H1 (cell line): ENCODE results near the gene UBE4B. TPM values are rescaled to one million over a fixed set of nuclear protein-coding genes. Genes with fewer than 3 reads are reported as not detected.

ENCODE experiments used
- CTCF ChIA-PET: fragments of 300-600 bp; sonication (Branson Sonifier 250); formaldehyde crosslinking; loops from one replicate; lab custom pipeline; 2021; ENCODE audit not compliant: partially characterized antibody; lab: Charles Lee
- POLR2A ChIA-PET: fragments of 300-600 bp; sonication (Branson Sonifier 250); formaldehyde crosslinking; loops from one replicate; lab custom pipeline; 2021; ENCODE audit warnings: inconsistent platforms; ENCODE audit not compliant: partially characterized antibody; lab: Charles Lee
- DNase-seq, 2 experiments: peaks; one replicate each; pipeline versions ENCODE4 v3.0.0 to v3.0.0-alpha.2; 2010 to 2022; ENCODE audit warnings: low spot score in 2 of 2, low read depth in 1 of 2, mixed read lengths in 1 of 2
- FAIRE-seq: peaks from 2 replicates; lab custom pipeline; 2011; peaks lifted over from hg19 to GRCh38; lab: Jason Lieb, UNC
- H2AFZ ChIP-seq: 2 replicates; pipeline ENCODE4 v1.8.1; 2012; ENCODE audit warnings: low read length, inconsistent platforms
- H2AK5ac ChIP-seq: 2 replicates; pipeline ENCODE4 v1.6.1; 2013; ENCODE audit warnings: low read depth, low read length
- H2BK120ac ChIP-seq: replicated peaks from 2 replicates; pipeline ENCODE3; 2013; ENCODE audit warnings: low read depth, low read length, inconsistent platforms
- H2BK12ac ChIP-seq: 2 replicates; pipeline ENCODE4 v1.6.1; 2013; ENCODE audit warnings: low read depth, low read length
- H2BK15ac ChIP-seq: 2 replicates; pipeline ENCODE4 v1.6.1; 2013; ENCODE audit warnings: low read length
- H2BK20ac ChIP-seq: 2 replicates; pipeline ENCODE4 v1.6.1; 2013; ENCODE audit warnings: low read length
- H2BK5ac ChIP-seq: 2 replicates; pipeline ENCODE4 v1.6.1; 2013; ENCODE audit warnings: low read depth, low read length
- H3K14ac ChIP-seq: 2 replicates; pipeline ENCODE4 v1.6.1; 2013; ENCODE audit warnings: inconsistent platforms; ENCODE audit not compliant: insufficient read length
- H3K18ac ChIP-seq: 2 replicates; pipeline ENCODE4 v1.6.1; 2013; ENCODE audit warnings: low read length; ENCODE audit errors: extremely low read depth
- H3K23ac ChIP-seq: 2 replicates; pipeline ENCODE4 v1.6.1; 2013; ENCODE audit warnings: inconsistent platforms; ENCODE audit not compliant: insufficient read length
- H3K23me2 ChIP-seq: 2 replicates; pipeline ENCODE4 v1.6.1; 2013; ENCODE audit warnings: low read depth, low read length
- H3K27ac ChIP-seq: 2 replicates; pipeline ENCODE4 v1.6.1; 2011; ENCODE audit warnings: low read depth, low read length, inconsistent platforms
- H3K27me3 ChIP-seq, 4 experiments: replicated peaks in 1 of 4; 1 replicate in 1 of 4; 2 replicates in 3 of 4; pipeline versions ENCODE4 v1.6.1 to v1.8.1; 2011 to 2013; ENCODE audit warnings: low read length in 3 of 4, mild to moderate bottlenecking in 3 of 4, inconsistent platforms in 2 of 4, mixed read lengths in 2 of 4, moderate library complexity in 1 of 4; ENCODE audit not compliant: control insufficient read depth in 3 of 4, insufficient read depth in 3 of 4; ENCODE audit errors: extremely low read depth in 1 of 4
- H3K36me3 ChIP-seq, 4 experiments: 2 replicates each; pipeline versions ENCODE4 v1.6.1 to v1.8.1; 2011 to 2013; ENCODE audit warnings: mild to moderate bottlenecking in 4 of 4, low read length in 3 of 4, moderate library complexity in 2 of 4, control low read depth in 1 of 4, inconsistent platforms in 1 of 4; ENCODE audit not compliant: insufficient read depth in 4 of 4, control insufficient read depth in 2 of 4
- H3K4ac ChIP-seq: replicated peaks from 2 replicates; pipeline ENCODE3; 2013; ENCODE audit warnings: low read length, low read depth, mixed read lengths, inconsistent platforms; ENCODE audit not compliant: insufficient read length
- H3K4me1 ChIP-seq, 4 experiments: replicated peaks in 1 of 4; 1 replicate in 1 of 4; 2 replicates in 3 of 4; pipeline versions ENCODE4 v1.6.1 to v1.8.1; 2011 to 2013; ENCODE audit warnings: low read length in 3 of 4, inconsistent platforms in 2 of 4, mixed read lengths in 1 of 4; ENCODE audit not compliant: insufficient read depth in 4 of 4, control insufficient read depth in 3 of 4
- H3K4me2 ChIP-seq, 2 experiments: 2 replicates each; pipeline versions ENCODE4 v1.6.1 to v1.8.1; 2011 to 2013; ENCODE audit warnings: low read depth in 2 of 2, low read length in 2 of 2, control low read depth in 1 of 2, inconsistent platforms in 1 of 2, mild to moderate bottlenecking in 1 of 2; ENCODE audit not compliant: insufficient read depth in 1 of 2
- H3K4me3 ChIP-seq, 4 experiments: fragments of 200-600, 300-600 bp in 1 of 4; sonication (generic), shearing (Covaris generic), sonication (Bioruptor Twin) in 1 of 4; 2 replicates each; pipeline versions ENCODE4 v1.5.1 to v1.8.1; 2011 to 2016; ENCODE audit warnings: low read length in 4 of 4, low read depth in 3 of 4, control low read depth in 2 of 4, inconsistent platforms in 2 of 4, mild to moderate bottlenecking in 2 of 4, mixed read lengths in 1 of 4, moderate library complexity in 1 of 4; ENCODE audit not compliant: insufficient read depth in 2 of 4; ENCODE audit errors: extremely low read depth in 1 of 4
- H3K56ac ChIP-seq: replicated peaks from 2 replicates; pipeline ENCODE3; 2013; ENCODE audit warnings: low read depth, mild to moderate bottlenecking, mixed read lengths, low read length, inconsistent platforms; ENCODE audit not compliant: insufficient read length
- H3K79me1 ChIP-seq: 2 replicates; pipeline ENCODE4 v1.6.1; 2013; ENCODE audit warnings: low read depth, low read length, control low read depth
- H3K79me2 ChIP-seq, 2 experiments: 2 replicates each; pipeline versions ENCODE4 v1.6.1 to v1.8.1; 2012 to 2013; ENCODE audit warnings: low read length in 2 of 2, mild to moderate bottlenecking in 2 of 2, inconsistent platforms in 1 of 2; ENCODE audit not compliant: insufficient read depth in 2 of 2, control insufficient read depth in 1 of 2
- H3K9ac ChIP-seq, 4 experiments: replicated peaks in 1 of 4; 1 replicate in 1 of 4; 2 replicates in 3 of 4; pipeline versions ENCODE4 v1.6.1 to v1.8.1; 2011 to 2013; ENCODE audit warnings: low read depth in 3 of 4, low read length in 3 of 4, control low read depth in 2 of 4, mild to moderate bottlenecking in 2 of 4, moderate library complexity in 2 of 4, inconsistent platforms in 1 of 4; ENCODE audit errors: extremely low read depth in 1 of 4
- H3K9me3 ChIP-seq, 2 experiments: 2 replicates each; pipeline versions ENCODE4 v1.6.1 to v1.8.1; 2012 to 2013; ENCODE audit warnings: mild to moderate bottlenecking in 2 of 2, moderate library complexity in 2 of 2, control low read depth in 1 of 2, inconsistent platforms in 1 of 2, low read depth in 1 of 2, low read length in 1 of 2, mixed read lengths in 1 of 2; ENCODE audit not compliant: insufficient read depth in 2 of 2
- H4K20me1 ChIP-seq, 2 experiments: replicated peaks in 1 of 2; 2 replicates each; pipeline versions ENCODE3 to v1.8.1; 2011 to 2013; ENCODE audit warnings: inconsistent platforms in 2 of 2, low read length in 2 of 2, mild to moderate bottlenecking in 1 of 2; ENCODE audit not compliant: insufficient read depth in 2 of 2, control insufficient read depth in 1 of 2
- H4K5ac ChIP-seq: 2 replicates; pipeline ENCODE4 v1.6.1; 2013; ENCODE audit warnings: low read length, low read depth, mixed read lengths, inconsistent platforms; ENCODE audit not compliant: insufficient read length
- H4K8ac ChIP-seq: 2 replicates; pipeline ENCODE4 v1.8.0; 2013; ENCODE audit warnings: mild to moderate bottlenecking, moderate library complexity, low read length, inconsistent platforms; ENCODE audit not compliant: insufficient read depth; ENCODE audit errors: extremely low read depth
- H4K91ac ChIP-seq: replicated peaks from 2 replicates; pipeline ENCODE3; 2013; ENCODE audit warnings: low read length, mixed read lengths, inconsistent platforms; ENCODE audit not compliant: insufficient read length
- CHD1 ChIP-seq: IDR thresholded peaks from 2 replicates; pipeline ENCODE4 v1.6.1; 2012; ENCODE audit warnings: low read depth, low read length, improper control_type of control experiment
- NANOG ChIP-seq: IDR thresholded peaks from 2 replicates; pipeline ENCODE4 v1.6.1; 2011; ENCODE audit warnings: low read length, low read depth, mild to moderate bottlenecking, inconsistent platforms; ENCODE audit not compliant: insufficient read depth, poor library complexity, severe bottlenecking
- POU5F1 ChIP-seq: IDR thresholded peaks from 2 replicates; pipeline ENCODE4 v1.6.1; 2011; ENCODE audit warnings: low read depth, mild to moderate bottlenecking, low read length, moderate library complexity
- SIX5 ChIP-seq: IDR thresholded peaks from 2 replicates; pipeline ENCODE4 v1.6.1; 2011; ENCODE audit warnings: mild to moderate bottlenecking, low read depth, low read length
- SP1 ChIP-seq: IDR thresholded peaks from 2 replicates; pipeline ENCODE4 v1.6.1; 2011; ENCODE audit warnings: low read depth, low read length
- SP2 ChIP-seq: IDR thresholded peaks from 2 replicates; pipeline ENCODE4 v1.6.1; 2012; ENCODE audit warnings: mild to moderate bottlenecking, low read length, inconsistent platforms
- TAF7 ChIP-seq: optimal IDR thresholded peaks from 2 replicates; pipeline ENCODE3; 2011; ENCODE audit warnings: low read depth, mild to moderate bottlenecking, inconsistent platforms, low read length, moderate library complexity, borderline replicate concordance
- WGBS, 2 experiments: shearing (Covaris generic) in 1 of 2; methylation state at CpG; one replicate each; pipeline versions ENCODE4 v1.1.6 to v1.1.7; 2013 to 2015; ENCODE audit warnings: low lambda C conversion rate in 2 of 2, mixed read lengths in 2 of 2, inconsistent platforms in 1 of 2, low coverage in 1 of 2, missing lambda C conversion rate in 1 of 2; ENCODE audit not compliant: insufficient replicate concordance in 2 of 2, insufficient coverage in 1 of 2, insufficient read length in 1 of 2; ENCODE audit errors: extremely low coverage in 1 of 2, missing lambda C conversion rate in 1 of 2; 5-methylcytosine and 5-hydroxymethylcytosine counted together
- polyA plus RNA-seq, 7 experiments: library from polyadenylated mRNA; depleted of rRNA in 3 of 7; stranded (reverse) in 5 of 7; unstranded in 2 of 7; fragments of >200 nt in 5 of 7; fragments of 200-250 nt in 2 of 7; gene quantifications; 1 replicate in 5 of 7; 2 replicates in 1 of 7; 4 replicates in 1 of 7; pipeline versions ENCODE4 v1.2.1 to v1.2.3, GENCODE V29; 2011 to 2013; ENCODE audit warnings: missing spikeins in 2 of 7, mixed read lengths in 2 of 7
- total RNA-seq: library from RNA; stranded (reverse); fragmentation: NEBNext Ultra II Directional; extraction: Animal tissue kit (Norgen Biotek cat#: 25700); gene quantifications from 2 replicates; pipeline ENCODE4 v1.2.1, GENCODE V29; 2021

UBE4B gene
- total and polyA plus RNA-seq, 2 of the 8 experiments (the other 6 are each of a cell fraction or from before 2014, with no cell fraction given) = 24.5 to 90.1 TPM

DNA sequence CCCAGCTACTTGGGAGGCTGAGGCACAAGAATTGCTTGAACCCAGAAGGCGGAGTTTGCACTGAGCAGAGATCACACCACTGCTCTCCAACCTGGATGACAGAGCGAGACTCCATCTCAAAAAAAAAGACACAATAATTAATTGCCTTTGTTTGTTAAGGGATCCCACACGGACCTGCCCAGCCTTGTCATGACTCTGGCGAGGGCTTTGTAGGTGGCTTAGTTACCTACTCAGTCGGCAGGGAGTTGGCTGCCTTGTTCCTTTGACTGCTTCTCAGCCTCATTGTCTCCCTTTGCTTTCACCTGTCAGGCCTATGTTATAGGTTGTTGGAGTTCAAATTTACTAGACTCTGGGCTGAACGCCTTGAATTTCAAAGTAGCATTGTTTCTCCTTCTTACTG, 82.0 kb downstream of the UBE4B start:
- H3K4me3 ChIP-seq = no peak overlapping the region
- H2BK20ac ChIP-seq = no peak overlapping the region
- no peak overlapping the region for H2BK5ac ChIP-seq
- no peak overlapping the region for H2BK12ac ChIP-seq
- H3K4me2 ChIP-seq = no peak overlapping the region
- H4K5ac ChIP-seq = no peak overlapping the region
- no peak overlapping the region for H2BK120ac ChIP-seq
- H3K9ac ChIP-seq = no peak overlapping the region
- H2AK5ac ChIP-seq = no peak overlapping the region
- H3K79me2 ChIP-seq = no peaks in the 10 kb centered on the region
- no peak overlapping the region for H3K27ac ChIP-seq
- 89% methylated on average over 6 of the region's 6 CpGs; no CpG with 5 or more reads in 1 of the 2 experiments for WGBS, 2 experiments
- H3K14ac ChIP-seq = no peak overlapping the region
- FAIRE-seq (no peak), DNase-seq (no peak)
- no peak overlapping the region for H4K8ac ChIP-seq
- no peak overlapping the region for H3K23ac ChIP-seq
- H3K36me3 ChIP-seq = peaks cover 2 to 19% (median 10%) of the 10 kb centered on the region in 4 experiments; a peak in 6 of 8 replicates
- H2AFZ ChIP-seq = no peak overlapping the region
- no peak overlapping the region for H3K18ac ChIP-seq
- H3K27me3 ChIP-seq = no peaks in the 10 kb centered on the region
- H3K56ac ChIP-seq = no peak overlapping the region
- ChIA-PET POLR2A (no interaction called here), CTCF (no interaction called here)
- H4K20me1 ChIP-seq = no peaks in the 10 kb centered on the region
- H3K79me1 ChIP-seq = 0 out of 2 replicates have a peak, but pooled peaks cover 2% of the 10 kb centered on the region
- no peak overlapping the region for H4K91ac ChIP-seq
- H3K4me1 ChIP-seq = no peaks in the 10 kb centered on the region
- no peak for TF ChIP-seq SIX5
- TF ChIP-seq SP2 = no peak
- TF ChIP-seq NANOG = no peak
- TF ChIP-seq CHD1 = no peak
- no peak for TF ChIP-seq TAF7
- TF ChIP-seq SP1 = no peak
- TF ChIP-seq POU5F1 = no peak
- H2BK15ac ChIP-seq = no peak overlapping the region
- no peaks in the 10 kb centered on the region; the same call in 1 of the 2 replicates for H3K23me2 ChIP-seq
- no peaks in the 10 kb centered on the region for H3K9me3 ChIP-seq
- no peak overlapping the region for H3K4ac ChIP-seq
